GM21619 (cell line): ENCODE measurements around the gene C8B.

ENCODE experiments used
- ATAC-seq: cut with Tn5 transposase; IDR thresholded peaks from one replicate; pipeline ENCODE4 v1.9.1; 2021; ENCODE audit not compliant: unreplicated experiment

The C8B gene

GRCh38 chr1:56904663-56905397 is 61.0 kb downstream of the C8B start:
- ATAC-seq, result no peak

- no peak for ATAC-seq
Observed at GRCh38 chr1:56903778-56904177, 62.0 kb downstream of the C8B start.

GRCh38 chr1:56901716-56902115 is 64.1 kb downstream of the C8B start:
- ATAC-seq, result no peak

- ATAC-seq, result no peak
Observed at GRCh38 chr1:56898879-56899278, 66.9 kb downstream of the C8B start.

GRCh38 chr1:56898005-56898373 is 67.8 kb downstream of the C8B start:
- no peak for ATAC-seq

- ATAC-seq, result no peak
Observed at GRCh38 chr1:56897150-56898004, 68.4 kb downstream of the C8B start.

GRCh38 chr1:56894014-56894413 is 71.8 kb downstream of the C8B start:
- no peak for ATAC-seq

GRCh38 chr1:56890229-56890628 is 75.6 kb downstream of the C8B start:
- no peak for ATAC-seq

GRCh38 chr1:56881417-56881816 is 84.4 kb downstream of the C8B start:
- no peak for ATAC-seq

GRCh38 chr1:56880774-56881173 is 85.0 kb downstream of the C8B start:
- ATAC-seq, result no peak
